ENCODE data around the gene ANKRD49. TPM values are rescaled to one million over a fixed set of nuclear protein-coding genes. Genes with fewer than 3 reads are reported as not detected.

ANKRD49 gene
- total RNA-seq, 4 donors from 2014 or later = 12.5 to 22.8 (median 16.9) TPM

DNA sequence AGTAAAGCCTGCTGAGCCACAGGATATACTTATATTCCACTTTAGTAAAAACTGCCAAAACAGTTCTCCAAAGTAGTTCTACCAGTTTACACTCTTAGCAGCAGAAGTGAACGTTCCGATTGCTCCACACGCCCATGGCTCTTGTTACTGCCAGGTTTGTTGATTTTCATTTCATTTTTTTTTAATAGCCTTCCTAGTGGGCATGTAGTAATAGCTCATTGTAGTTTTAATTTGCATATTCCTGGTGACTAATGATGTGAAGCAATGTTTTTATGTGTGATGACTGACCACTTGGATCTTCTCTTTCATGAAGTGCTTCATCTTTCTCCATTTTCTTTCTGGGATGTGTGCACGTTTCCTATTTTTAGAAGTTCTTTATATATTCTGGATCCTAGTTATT is 13.7 kb downstream of the ANKRD49 start:
- WGBS, 2 donors (ENCODE audit: low coverage in 1 of 2) = 42 to 78% methylated on average over 4 of the region's 4 CpGs
- Histone ChIP-seq H3K9me3 (no peaks in the 10 kb centered on the region), H3K36me3 (peaks cover 0 to 2% of the 10 kb centered on the region in 2 donors), H3K27ac (no peak overlapping the region), H3K4me1 (peaks cover 0 to 8% (median 0%) of the 10 kb centered on the region in 3 donors), H3K4me3 (no peak overlapping the region), H3K27me3 (no peaks in the 10 kb centered on the region)
- no peak for TF ChIP-seq EP300 (IDR thresholded peaks at IDR 0.05)
- no peak for TF ChIP-seq POLR2AphosphoS5 (IDR thresholded peaks at IDR 0.05)
- no peak for TF ChIP-seq CTCF (IDR thresholded peaks at IDR 0.05)
- TF ChIP-seq POLR2A (IDR thresholded peaks at IDR 0.05) = no peak
- no peak for ATAC-seq

DNA sequence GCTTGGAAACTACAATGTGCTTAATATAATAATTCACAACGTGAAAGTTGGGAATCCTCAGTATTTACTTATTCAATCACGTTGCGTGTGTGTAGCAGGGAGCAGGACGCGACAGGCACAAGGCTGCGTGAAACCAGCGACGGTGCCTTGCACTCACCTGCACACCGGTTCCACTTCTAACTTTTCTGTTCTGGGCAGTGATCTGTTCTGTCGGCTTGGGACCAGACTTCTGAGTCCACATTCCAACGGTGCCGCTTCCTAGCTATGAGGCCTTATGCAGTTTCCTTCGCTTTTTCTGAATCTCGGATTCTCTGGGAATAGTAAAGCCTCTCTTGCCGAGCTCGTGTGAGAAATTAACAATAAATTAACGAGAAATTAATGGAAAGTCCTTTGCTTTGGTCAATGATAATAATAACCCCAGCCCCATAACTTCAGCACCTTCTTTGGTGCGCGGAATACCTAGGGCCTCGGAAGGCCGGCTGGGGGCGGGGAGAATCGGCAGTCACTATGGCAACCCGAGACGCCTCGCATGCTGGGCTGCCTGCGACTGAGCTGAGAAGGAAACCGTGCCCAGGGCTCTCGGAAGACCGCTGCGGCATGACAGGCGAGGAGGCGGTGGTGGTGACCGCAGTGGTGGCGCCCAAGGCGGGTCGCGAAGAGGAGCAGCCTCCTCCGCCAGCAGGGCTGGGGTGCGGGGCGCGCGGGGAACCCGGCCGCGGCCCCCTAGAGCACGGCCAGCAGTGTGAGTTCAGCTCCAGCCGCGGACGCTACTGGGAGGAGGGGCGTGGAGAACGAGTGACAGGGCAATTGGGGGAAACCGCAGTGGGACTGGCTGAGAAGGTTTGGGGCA is 18.4 kb downstream of the ANKRD49 start, which contains the start of gene C11orf97:
C11orf97 (plus strand) TSS at position 530 of the 850 bp plus-strand sequence; CDS start at position 598, 68 bp downstream.
- H3K9me3 ChIP-seq = no peaks in the 10 kb centered on the region
- no peak within 1 kb of the TSS for H3K27ac ChIP-seq
- TF ChIP-seq POLR2AphosphoS5 (IDR thresholded peaks at IDR 0.05) = no peak
- no peak for TF ChIP-seq EP300 (IDR thresholded peaks at IDR 0.05)
- no peak for TF ChIP-seq POLR2A (IDR thresholded peaks at IDR 0.05)
- no peak for TF ChIP-seq CTCF (IDR thresholded peaks at IDR 0.05)
- 31 to 48% methylated on average over 14 to 19 of the region's 53 CpGs for WGBS, 2 donors (ENCODE audit: low coverage in 1 of 2)
- ATAC-seq = peak; percentile 72
- H3K36me3 ChIP-seq = no peaks in the 10 kb centered on the region
- H3K4me3 ChIP-seq = peak within 1 kb of the TSS; percentile 36 to 58
- H3K27me3 ChIP-seq = peaks cover 5% of the 10 kb centered on the region
- peaks cover 0 to 12% (median 0%) of the 10 kb centered on the region in 3 donors for H3K4me1 ChIP-seq

- Histone ChIP-seq H3K9me3 (no peaks in the 10 kb centered on the region), H3K27me3 (peaks cover 5% of the 10 kb centered on the region), H3K36me3 (no peaks in the 10 kb centered on the region), H3K4me3 (no peak overlapping the region), H3K4me1 (peaks cover 0 to 12% (median 0%) of the 10 kb centered on the region in 3 donors), H3K27ac (no peak overlapping the region)
- WGBS, 2 donors (ENCODE audit: low coverage in 1 of 2) = 63 to 84% methylated on average over 2 of the region's 2 CpGs
- no peak for ATAC-seq
- TF ChIP-seq CTCF (IDR thresholded peaks at IDR 0.05) (no peak), POLR2A (IDR thresholded peaks at IDR 0.05) (no peak), POLR2AphosphoS5 (IDR thresholded peaks at IDR 0.05) (no peak), EP300 (IDR thresholded peaks at IDR 0.05) (no peak)
Observed at GRCh38 chr11:94513091-94513490, 19.3 kb downstream of the ANKRD49 start.

DNA sequence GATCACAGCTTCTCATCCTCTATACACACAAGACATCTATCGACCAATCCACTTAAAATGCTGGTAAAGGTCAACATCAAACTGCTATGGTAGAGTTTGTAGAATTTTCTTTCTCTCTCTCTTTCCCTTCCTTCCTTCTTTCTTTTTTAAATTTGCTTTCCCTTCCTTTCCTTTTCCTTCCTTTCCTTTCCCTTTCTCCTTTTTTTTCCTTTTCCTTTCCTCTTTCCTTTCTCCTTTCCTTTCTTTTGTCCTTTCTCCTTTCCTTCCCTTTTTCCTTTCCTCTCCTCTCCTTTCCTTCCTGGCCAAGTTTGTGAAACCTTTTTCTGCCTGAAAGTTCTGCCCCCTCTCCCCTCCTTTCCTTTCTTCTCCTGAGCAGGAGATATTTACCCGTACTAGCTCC is 21.6 kb downstream of the ANKRD49 start:
- H3K27me3 ChIP-seq = peaks cover 5% of the 10 kb centered on the region
- H3K9me3 ChIP-seq = no peaks in the 10 kb centered on the region
- 77 to 100% methylated on average over 1 to 2 of the region's 2 CpGs for WGBS, 2 donors (ENCODE audit: low coverage in 1 of 2)
- no peak overlapping the region for H3K27ac ChIP-seq
- no peak overlapping the region for H3K4me3 ChIP-seq
- no peak for ATAC-seq
- H3K36me3 ChIP-seq = no peaks in the 10 kb centered on the region
- no peak for TF ChIP-seq EP300 (IDR thresholded peaks at IDR 0.05)
- TF ChIP-seq POLR2AphosphoS5 (IDR thresholded peaks at IDR 0.05) = no peak
- no peak for TF ChIP-seq POLR2A (IDR thresholded peaks at IDR 0.05)
- TF ChIP-seq CTCF (IDR thresholded peaks at IDR 0.05) = no peak
- peaks cover 0 to 12% (median 0%) of the 10 kb centered on the region in 3 donors for H3K4me1 ChIP-seq

GRCh38 chr11:94516725-94517124 is 22.9 kb downstream of the ANKRD49 start:
- no peak for TF ChIP-seq POLR2AphosphoS5 (IDR thresholded peaks at IDR 0.05)
- no peak for TF ChIP-seq EP300 (IDR thresholded peaks at IDR 0.05)

More at GRCh38 chr11:94516725-94517124, 22.9 kb downstream of the ANKRD49 start:
- no peak for ATAC-seq
- peaks cover 0 to 12% (median 0%) of the 10 kb centered on the region in 3 donors for H3K4me1 ChIP-seq
- H3K4me3 ChIP-seq = no peak overlapping the region
- H3K9me3 ChIP-seq = no peaks in the 10 kb centered on the region
- H3K27ac ChIP-seq = no peak overlapping the region
- no peaks in the 10 kb centered on the region for H3K36me3 ChIP-seq
- peaks cover 5% of the 10 kb centered on the region for H3K27me3 ChIP-seq
- WGBS, 2 donors (ENCODE audit: low coverage in 1 of 2) = 21 to 100% methylated on average over 1 of the region's 1 CpG

Data from gastroesophageal sphincter (tissue), 4 donors.